Right renal cortex interstitium (tissue), 3 donors: Measurements from ENCODE around the gene MRE11. TPM values are rescaled to one million over a fixed set of nuclear protein-coding genes. Genes with fewer than 3 reads are reported as not detected.

ENCODE experiments used
- DNase-seq, 3 donors: peaks; one replicate each; pipeline ENCODE4 v3.0.0-alpha.2; 2013; ENCODE audit warnings: low read depth in 3 of 3, low spot score in 2 of 3
- polyA plus RNA-seq, 3 donors: library from polyadenylated mRNA; unstranded; fragments of 120-200 nt; gene quantifications; one replicate each; pipeline ENCODE4 v1.2.1, GENCODE V29; 2013; ENCODE audit not compliant: insufficient read length in 3 of 3

The MRE11 gene
- 10 to 100 TPM; 27.1 to 28.0 (median 27.8) TPM for polyA plus RNA-seq

GRCh38 chr11:94493281-94494125, at the start of gene MRE11, which contains the start of gene ANKRD49:
TSS of gene MRE11 (minus strand) at chr11:94493844. CDS start at chr11:94492801, 1,043 bp downstream.
TSS of gene ANKRD49 (plus strand) at chr11:94493984. CDS start at chr11:94496694, 2,710 bp downstream.
- peak; percentile 89 to 97 (median 96) for DNase-seq

- no peak for DNase-seq
These were observed 45.8 kb upstream of the MRE11 start for GRCh38 chr11:94539420-94539819.

GRCh38 chr11:94537031-94537600, 43.5 kb upstream of the MRE11 start:
- no peak for DNase-seq

- no peak for DNase-seq
These were observed 42.7 kb upstream of the MRE11 start for GRCh38 chr11:94536386-94536785.

- DNase-seq = no peak
These were observed 40.3 kb upstream of the MRE11 start for GRCh38 chr11:94533696-94534630.

GRCh38 chr11:94533206-94533605, 39.6 kb upstream of the MRE11 start:
- DNase-seq = no peak

GRCh38 chr11:94532211-94532610, 38.6 kb upstream of the MRE11 start:
- no peak for DNase-seq

- no peak for DNase-seq
These were observed 34.9 kb upstream of the MRE11 start for GRCh38 chr11:94528551-94528950.

GRCh38 chr11:94526645-94527438, 33.2 kb upstream of the MRE11 start:
- DNase-seq = no peak

- no peak for DNase-seq
These were observed 32.1 kb upstream of the MRE11 start for GRCh38 chr11:94525546-94526324.

GRCh38 chr11:94524341-94524740, 30.7 kb upstream of the MRE11 start:
- no peak for DNase-seq

GRCh38 chr11:94521684-94522083, 28.0 kb upstream of the MRE11 start:
- no peak for DNase-seq

GRCh38 chr11:94519478-94520084, 25.9 kb upstream of the MRE11 start:
- DNase-seq = peak in 1 of 3 donors; percentile 27

GRCh38 chr11:94518300-94518699, 24.7 kb upstream of the MRE11 start:
- DNase-seq = no peak

GRCh38 chr11:94516725-94517124, 23.1 kb upstream of the MRE11 start:
- DNase-seq = no peak

- no peak for DNase-seq
These were observed 21.8 kb upstream of the MRE11 start for GRCh38 chr11:94515398-94515797.

GRCh38 chr11:94513091-94513490, 19.4 kb upstream of the MRE11 start:
- no peak for DNase-seq

- DNase-seq = peak in 1 of 3 donors; percentile 37
These were observed 18.5 kb upstream of the MRE11 start, which contains the start of gene C11orf97 for GRCh38 chr11:94511932-94512781. TSS of gene C11orf97 (plus strand) at chr11:94512461. CDS start at chr11:94512529, 68 bp downstream.
